Measurements from ENCODE around the gene IL23A. TPM values are rescaled to one million over a fixed set of nuclear protein-coding genes. Genes with fewer than 3 reads are reported as not detected.

The IL23A gene
- total and polyA plus RNA-seq, 2 of the 13 experiments (the other 11 are each of a cell fraction or from before 2014, with no cell fraction given): 0.33 to 0.35 TPM

- TF ChIP-seq, protein P1, sequence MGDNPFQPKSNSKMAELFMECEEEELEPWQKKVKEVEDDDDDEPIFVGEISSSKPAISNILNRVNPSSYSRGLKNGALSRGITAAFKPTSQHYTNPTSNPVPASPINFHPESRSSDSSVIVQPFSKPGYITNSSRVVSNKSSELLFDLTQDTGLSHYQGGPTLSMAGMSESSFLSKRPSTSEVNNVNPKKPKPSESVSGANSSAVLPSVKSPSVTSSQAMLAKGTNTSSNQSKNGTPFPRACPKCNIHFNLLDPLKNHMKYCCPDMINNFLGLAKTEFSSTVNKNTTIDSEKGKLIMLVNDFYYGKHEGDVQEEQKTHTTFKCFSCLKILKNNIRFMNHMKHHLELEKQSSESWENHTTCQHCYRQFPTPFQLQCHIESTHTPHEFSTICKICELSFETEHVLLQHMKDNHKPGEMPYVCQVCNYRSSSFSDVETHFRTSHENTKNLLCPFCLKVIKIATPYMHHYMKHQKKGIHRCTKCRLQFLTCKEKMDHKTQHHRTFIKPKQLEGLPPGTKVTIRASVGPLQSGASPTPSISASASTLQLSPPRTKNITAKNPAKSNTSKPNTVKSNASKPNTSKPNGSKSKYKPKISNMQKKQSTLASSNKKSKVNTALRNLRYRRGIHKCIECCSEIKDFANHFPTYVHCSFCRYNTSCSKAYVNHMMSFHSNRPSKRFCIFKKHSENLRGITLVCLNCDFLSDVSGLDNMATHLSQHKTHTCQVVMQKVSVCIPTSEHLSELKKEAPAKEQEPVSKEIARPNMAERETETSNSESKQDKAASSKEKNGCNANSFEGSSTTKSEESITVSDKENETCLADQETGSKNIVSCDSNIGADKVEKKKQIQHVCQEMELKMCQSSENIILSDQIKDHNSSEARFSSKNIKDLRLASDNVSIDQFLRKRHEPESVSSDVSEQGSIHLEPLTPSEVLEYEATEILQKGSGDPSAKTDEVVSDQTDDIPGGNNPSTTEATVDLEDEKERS (CRISPR knock-in tag; IDR thresholded peaks at IDR 0.05): 0 out of 2 replicates have a peak, but pooled peaks have one; percentile 10
- TF ChIP-seq ZBTB2 (CRISPR knock-in tag; IDR thresholded peaks at IDR 0.05; ENCODE audit: low read depth) (no peak), ZBTB8A (CRISPR knock-in tag; IDR thresholded peaks at IDR 0.05; ENCODE audit: borderline replicate concordance, low read depth) (peak; percentile 96), MEIS2 (CRISPR knock-in tag; IDR thresholded peaks at IDR 0.05) (peak; percentile 56; the same call in 1 of the 2 replicates), SALL2 (CRISPR knock-in tag; IDR thresholded peaks at IDR 0.05) (no peak; the same call in 1 of the 2 replicates), PTBP1 (IDR thresholded peaks at IDR 0.05; ENCODE audit: low read depth, low read length, poor library complexity, severe bottlenecking) (no peak), SOX6 (IDR thresholded peaks at IDR 0.05) (no peak), SOX6 (CRISPR knock-in tag; IDR thresholded peaks at IDR 0.05) (peak; percentile 53), KDM2A (CRISPR knock-in tag; IDR thresholded peaks at IDR 0.05; ENCODE audit: borderline replicate concordance, low read depth) (peak; percentile 86; the same call in 1 of the 2 replicates), FOXJ3 (CRISPR knock-in tag; IDR thresholded peaks at IDR 0.05; ENCODE audit: borderline replicate concordance) (no peak), YY1 (IDR thresholded peaks at IDR 0.05; ENCODE audit: insufficient read depth, insufficient replicate concordance, low read depth, low read length) (no peak), SP2 (CRISPR knock-in tag; IDR thresholded peaks at IDR 0.05) (peak; percentile 90), ZNF800 (CRISPR knock-in tag; IDR thresholded peaks at IDR 0.05) (no peak), CBX2 (IDR thresholded peaks at IDR 0.05; ENCODE audit: low read depth, low read length) (no peak), CBX2 (CRISPR knock-in tag; IDR thresholded peaks at IDR 0.05; ENCODE audit: low read depth) (no peak), HNF4A (CRISPR knock-in tag; IDR thresholded peaks at IDR 0.05) (peak; percentile 20; the same call in 1 of the 2 replicates), ZFYVE20 (CRISPR knock-in tag; IDR thresholded peaks at IDR 0.05; ENCODE audit: borderline replicate concordance, low read depth) (peak; percentile 87; the same call in 1 of the 2 replicates), ZNF296 (CRISPR knock-in tag; conservative IDR thresholded peaks at IDR 0.05) (no peak), EEA1 (CRISPR knock-in tag; IDR thresholded peaks at IDR 0.05; ENCODE audit: borderline replicate concordance) (0 out of 2 replicates have a peak, but pooled peaks have one; percentile 84)
- TF ChIP-seq, protein P2, sequence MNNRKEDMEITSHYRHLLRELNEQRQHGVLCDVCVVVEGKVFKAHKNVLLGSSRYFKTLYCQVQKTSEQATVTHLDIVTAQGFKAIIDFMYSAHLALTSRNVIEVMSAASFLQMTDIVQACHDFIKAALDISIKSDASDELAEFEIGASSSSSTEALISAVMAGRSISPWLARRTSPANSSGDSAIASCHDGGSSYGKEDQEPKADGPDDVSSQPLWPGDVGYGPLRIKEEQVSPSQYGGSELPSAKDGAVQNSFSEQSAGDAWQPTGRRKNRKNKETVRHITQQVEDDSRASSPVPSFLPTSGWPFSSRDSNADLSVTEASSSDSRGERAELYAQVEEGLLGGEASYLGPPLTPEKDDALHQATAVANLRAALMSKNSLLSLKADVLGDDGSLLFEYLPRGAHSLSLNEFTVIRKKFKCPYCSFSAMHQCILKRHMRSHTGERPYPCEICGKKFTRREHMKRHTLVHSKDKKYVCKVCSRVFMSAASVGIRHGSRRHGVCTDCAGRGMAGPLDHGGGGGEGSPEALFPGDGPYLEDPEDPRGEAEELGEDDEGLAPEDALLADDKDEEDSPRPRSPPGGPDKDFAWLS (CRISPR knock-in tag; IDR thresholded peaks at IDR 0.05; ENCODE audit: borderline replicate concordance): no peak
Measured at GRCh38 chr12:56299853-56300643, 38.6 kb upstream of the IL23A start, which contains the start of gene CS (continued).

Data from HepG2 (cell line).